Measurements from ENCODE around the gene SLU7.

- TF ChIP-seq POLR2AphosphoS5 (IDR thresholded peaks at IDR 0.05), result no peak
- no peak for TF ChIP-seq CTCF (IDR thresholded peaks at IDR 0.05)
- no peak for TF ChIP-seq POLR2A (IDR thresholded peaks at IDR 0.05)
Observed at GRCh38 chr5:160445132-160445531, 26.3 kb upstream of the SLU7 start.
